ENCODE measurements around the gene RSPH10B2. TPM values are rescaled to one million over a fixed set of nuclear protein-coding genes. Genes with fewer than 3 reads are reported as not detected.

Gene RSPH10B2
- polyA plus RNA-seq, 1 donor (not counting 4 experiments of a cell fraction or from before 2014, with no cell fraction given) = not detected

Other genes starting within 250 kb of the RSPH10B2 start
- 0.01 to 0.04 TPM (median 0.03 TPM) in 3 replicates for gene GRID2IP, start 202.6 kb upstream of the RSPH10B2 start, polyA plus RNA-seq
- 50.7 to 66.1 TPM (median 60.6 TPM) in 3 replicates for gene ZDHHC4, start 176.6 kb upstream of the RSPH10B2 start, polyA plus RNA-seq
- gene INTS15, start 164.1 kb upstream of the RSPH10B2 start, polyA plus RNA-seq = 11.9 to 22.5 TPM (median 12.1 TPM) in 3 replicates
- gene ZNF853, start 138.5 kb upstream of the RSPH10B2 start, polyA plus RNA-seq = 0.02 to 0.03 TPM (median 0.03 TPM) in 3 replicates
- gene ZNF316, start 116.8 kb upstream of the RSPH10B2 start, polyA plus RNA-seq = 4.6 to 5.1 TPM (median 4.7 TPM) in 3 replicates
- 7.6 to 12.5 TPM (median 12.3 TPM) in 3 replicates for gene ZNF12, start 47.2 kb upstream of the RSPH10B2 start, polyA plus RNA-seq
- 24.3 to 42.7 TPM (median 27.8 TPM) in 3 replicates for gene CCZ1B, start 72.2 kb downstream of the RSPH10B2 start, polyA plus RNA-seq

All from keratinocyte (primary cell).